ENCODE data around the gene C16orf92.
A peak's percentile ranks its signal among the peaks of the same experiment; 100 is the strongest.

C16orf92 gene, protein sequence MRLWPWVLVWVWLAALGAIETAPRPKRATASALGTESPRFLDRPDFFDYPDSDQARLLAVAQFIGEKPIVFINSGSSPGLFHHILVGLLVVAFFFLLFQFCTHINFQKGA

DNA sequence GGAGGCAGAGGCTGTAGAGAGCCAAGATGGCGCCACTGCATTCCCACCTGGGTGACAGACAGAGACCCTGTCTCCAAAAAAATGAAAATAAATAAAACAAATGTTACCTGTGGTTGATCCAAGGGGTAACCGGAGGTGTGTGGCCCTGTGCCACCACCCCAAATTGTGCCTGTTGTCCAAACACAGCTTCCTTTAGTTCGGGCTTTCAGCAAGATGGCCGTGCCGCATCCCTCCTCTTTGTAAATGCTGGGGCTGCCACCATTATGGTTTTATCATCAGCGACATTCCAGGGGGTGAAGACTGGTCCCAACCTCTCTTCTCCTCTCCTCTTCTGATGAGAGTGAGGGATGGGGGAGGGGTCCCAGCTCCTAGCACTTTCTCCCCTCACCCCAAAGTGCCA lies at the start of gene C16orf92:
TSS of gene C16orf92 (plus strand) at position 312 of the 400 bp plus-strand sequence. CDS start 143 bp downstream, outside the sequence.
- DNase-seq = no peak

DNA sequence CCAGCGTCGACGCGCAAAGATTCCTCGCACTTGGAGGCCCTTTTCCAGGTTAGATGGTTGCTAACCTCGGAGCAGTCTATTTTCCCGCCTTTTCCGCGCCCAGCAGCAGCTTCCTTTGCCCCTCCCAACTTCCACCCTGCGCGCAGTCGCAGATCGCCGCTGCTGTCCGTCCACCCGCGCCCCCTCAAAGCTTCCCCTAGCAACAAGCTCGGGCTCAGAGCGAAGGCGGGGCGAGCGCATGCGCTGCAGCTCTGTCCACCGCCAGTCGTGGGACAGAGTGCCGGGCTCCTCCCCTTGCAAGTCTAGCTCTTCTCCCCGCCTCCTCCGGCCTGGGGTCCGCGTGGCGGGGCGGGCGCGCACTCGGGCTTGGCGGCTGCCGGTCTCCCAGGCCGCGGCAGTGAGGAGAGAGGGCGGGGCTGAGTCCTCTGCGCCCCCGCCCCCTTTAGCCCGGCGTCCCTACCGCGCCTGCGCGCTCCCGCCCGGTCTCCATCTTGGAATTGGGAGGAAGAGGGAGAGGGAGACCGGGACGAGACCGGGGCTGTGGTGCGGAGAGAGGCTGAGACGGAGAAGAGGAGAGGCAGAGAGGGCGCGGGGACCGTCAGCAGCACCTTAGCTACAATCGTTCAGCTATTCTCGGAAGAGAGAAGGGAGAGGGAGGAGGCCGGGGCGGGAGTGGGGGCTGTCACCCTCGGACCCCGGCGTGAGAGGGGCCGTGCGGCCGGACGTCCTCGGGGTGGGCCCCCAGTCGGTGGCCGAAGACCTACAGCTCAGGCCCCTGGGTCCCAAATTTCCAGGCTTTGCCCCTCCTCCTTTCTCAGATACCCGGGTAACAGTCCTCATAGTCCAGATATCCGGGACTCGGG lies 49.4 kb upstream of the C16orf92 start, which contains the start of gene TAOK2:
TSS of gene TAOK2 (plus strand) at position 485 of the 863 bp plus-strand sequence. CDS start 3,905 bp downstream, outside the sequence.
- peak; percentile 95 for DNase-seq

DNA sequence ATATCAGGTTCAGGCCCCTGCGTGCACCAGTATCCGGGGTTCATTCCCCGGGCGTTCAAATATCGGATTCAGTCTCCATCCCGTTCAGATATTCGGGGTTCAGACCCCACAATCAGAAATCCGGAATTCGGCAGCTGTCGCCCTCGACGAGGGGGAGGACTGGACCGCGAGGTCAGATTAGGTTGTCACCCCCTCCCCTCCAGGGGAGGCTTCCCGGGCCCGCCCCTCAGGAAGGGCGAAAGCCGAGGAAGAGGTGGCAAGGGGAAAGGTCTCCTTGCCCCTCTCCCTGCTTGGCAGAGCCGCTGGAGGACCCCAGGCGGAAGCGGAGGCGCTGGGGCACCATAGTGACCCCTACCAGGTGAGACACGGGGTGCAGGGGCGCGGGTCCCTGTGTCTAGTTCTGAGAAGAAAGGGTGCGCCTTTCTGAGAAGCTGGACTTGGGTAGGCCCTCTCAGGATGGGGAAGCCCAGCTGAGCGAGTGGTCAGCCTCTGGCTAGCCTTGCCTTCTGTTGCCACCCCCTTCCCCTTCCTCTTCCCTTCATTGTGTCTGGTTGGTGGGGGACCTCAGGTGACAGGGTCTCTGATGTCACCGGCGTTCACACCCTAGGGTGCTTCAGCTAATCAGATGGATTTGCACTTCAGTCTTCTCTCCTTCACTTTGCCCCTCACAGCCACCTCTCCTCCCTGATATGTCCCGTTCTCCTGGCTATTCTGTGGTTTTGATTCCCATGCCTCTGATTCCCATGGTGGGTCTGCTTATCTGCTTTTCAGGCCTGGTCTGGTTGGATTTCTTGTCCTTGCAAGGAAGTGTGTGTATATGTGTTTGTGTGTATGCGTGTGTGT lies 48.5 kb upstream of the C16orf92 start:
- DNase-seq = no peak

DNA sequence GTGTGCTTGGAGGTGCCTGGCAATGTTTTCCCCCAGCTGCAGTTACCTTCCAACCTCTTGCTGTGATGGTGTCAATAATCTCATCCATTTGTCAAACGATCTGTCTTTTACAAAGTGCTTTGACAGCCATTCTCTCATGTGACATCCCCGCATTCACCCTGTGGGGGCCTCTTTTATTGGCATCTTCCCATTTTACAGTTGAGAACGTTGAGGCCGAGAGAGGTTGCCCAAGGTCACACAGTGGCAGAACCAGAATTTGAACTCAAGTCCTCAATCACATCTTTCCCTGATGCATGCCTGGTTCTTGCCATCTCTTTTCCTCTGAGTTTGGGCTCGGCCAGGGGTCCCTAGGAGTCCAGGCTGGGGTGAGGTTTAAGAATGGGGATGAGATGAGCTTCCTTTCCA lies 47.9 kb upstream of the C16orf92 start:
- DNase-seq = no peak

DNA sequence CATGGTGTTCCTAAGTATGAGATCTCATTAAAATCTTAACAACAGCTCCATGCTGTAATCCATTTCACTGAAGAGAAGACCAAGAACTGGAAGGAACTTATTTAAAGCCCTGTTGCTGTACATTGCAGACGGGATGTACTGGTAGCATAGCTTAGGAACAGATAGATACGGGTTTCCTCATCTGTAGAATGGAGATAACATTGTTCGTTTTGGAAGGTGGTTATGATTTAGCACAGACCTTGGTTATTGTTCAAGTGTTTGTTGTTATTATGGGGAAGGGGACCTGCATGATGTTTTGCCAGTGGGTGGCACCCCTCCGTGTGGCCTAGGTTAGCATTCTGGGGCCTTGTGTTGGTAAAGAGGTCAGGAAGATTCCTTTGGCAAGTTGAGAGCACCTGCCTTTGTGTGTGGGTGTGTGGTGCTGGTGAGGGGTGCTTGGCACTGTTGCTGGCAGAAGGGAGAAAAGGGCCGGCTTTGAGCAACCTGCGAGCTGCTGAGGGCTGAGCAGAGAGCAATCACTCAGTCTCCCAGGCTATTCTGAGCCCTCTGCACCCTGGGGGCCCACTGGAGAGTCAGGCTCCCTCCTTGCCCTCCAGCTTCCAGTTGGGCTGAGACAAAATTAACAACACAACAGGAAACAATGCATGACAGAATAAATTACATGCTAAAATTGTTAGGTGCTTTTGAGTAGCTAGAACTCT lies 47.0 kb upstream of the C16orf92 start:
- DNase-seq = no peak

DNA sequence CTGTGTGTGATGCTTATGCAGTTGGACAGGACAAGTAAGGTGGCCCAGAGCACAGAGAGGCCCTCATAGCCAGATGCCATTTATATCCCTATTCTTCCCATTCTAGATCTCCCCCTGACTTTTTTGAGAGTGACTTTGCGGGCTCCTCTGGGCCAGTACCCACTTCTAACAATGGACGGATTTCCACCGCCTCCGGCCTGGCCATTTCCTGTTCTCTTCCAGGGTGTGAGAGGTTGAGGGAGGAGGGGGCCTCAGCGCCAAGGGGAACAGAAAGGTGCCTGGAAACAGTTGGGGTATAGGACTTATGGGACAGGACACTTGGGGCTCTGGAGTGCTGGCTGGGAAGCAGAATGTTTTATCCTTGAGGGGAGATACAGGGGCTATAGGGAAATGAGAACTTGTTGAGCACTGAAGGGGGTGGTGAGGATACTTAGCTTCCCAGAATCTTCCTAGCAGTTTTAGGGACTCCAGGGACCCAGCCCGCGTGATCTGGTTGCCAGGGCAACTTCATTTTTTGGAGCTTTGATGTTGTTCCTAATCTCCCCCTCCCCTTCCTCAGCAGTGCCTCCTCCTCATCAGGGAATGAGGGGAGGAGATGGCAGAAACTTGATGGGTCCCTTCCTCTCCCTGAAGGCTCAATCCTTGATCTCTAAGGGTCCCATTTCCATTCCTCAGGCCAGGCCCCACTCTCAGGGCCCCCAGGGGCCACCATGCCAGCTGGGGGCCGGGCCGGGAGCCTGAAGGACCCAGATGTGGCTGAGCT lies 45.8 kb upstream of the C16orf92 start:
- no peak for DNase-seq

DNA sequence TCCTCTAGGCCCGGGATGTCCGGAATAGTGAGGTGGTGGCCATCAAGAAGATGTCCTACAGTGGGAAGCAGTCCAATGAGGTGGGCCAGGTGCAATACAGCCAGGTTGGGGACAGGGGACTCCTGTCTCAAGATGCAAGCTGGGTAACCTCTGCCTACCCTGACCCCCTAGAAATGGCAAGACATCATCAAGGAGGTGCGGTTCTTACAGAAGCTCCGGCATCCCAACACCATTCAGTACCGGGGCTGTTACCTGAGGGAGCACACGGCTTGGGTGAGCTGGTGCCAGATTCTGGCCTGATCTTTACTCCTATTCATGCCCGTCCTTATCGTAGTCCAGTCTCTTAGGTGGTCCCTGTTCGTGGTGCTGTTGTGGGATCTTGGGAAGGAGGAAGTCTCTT lies 44.9 kb upstream of the C16orf92 start:
- DNase-seq = no peak

DNA sequence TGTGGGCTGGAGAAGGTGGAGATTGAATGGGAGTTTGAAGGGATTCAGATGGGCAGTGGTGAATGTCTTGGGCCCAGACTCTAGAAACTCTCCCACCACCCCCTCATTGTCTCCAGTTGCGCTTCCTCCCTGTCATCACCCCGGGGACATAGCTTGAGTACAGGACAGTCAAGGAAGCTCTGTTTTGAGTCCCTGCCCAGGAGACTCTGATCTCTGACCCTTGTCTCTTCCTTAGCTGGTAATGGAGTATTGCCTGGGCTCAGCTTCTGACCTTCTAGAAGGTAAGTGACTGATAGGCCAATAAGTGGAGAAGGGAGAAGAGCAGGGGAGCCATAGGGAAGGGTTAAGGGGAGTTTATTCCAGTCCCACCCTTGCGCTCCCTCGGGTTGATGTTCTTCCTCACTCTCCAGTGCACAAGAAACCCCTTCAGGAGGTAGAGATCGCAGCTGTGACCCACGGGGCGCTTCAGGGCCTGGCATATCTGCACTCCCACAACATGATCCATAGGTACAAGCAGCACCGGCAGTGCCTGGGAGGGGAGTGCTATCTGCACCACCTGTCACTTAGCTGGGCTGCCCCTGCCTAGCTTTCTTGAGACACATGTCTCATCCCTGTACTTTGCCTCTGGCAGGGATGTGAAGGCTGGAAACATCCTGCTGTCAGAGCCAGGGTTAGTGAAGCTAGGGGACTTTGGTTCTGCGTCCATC lies 44.3 kb upstream of the C16orf92 start:
- DNase-seq = no peak

DNA sequence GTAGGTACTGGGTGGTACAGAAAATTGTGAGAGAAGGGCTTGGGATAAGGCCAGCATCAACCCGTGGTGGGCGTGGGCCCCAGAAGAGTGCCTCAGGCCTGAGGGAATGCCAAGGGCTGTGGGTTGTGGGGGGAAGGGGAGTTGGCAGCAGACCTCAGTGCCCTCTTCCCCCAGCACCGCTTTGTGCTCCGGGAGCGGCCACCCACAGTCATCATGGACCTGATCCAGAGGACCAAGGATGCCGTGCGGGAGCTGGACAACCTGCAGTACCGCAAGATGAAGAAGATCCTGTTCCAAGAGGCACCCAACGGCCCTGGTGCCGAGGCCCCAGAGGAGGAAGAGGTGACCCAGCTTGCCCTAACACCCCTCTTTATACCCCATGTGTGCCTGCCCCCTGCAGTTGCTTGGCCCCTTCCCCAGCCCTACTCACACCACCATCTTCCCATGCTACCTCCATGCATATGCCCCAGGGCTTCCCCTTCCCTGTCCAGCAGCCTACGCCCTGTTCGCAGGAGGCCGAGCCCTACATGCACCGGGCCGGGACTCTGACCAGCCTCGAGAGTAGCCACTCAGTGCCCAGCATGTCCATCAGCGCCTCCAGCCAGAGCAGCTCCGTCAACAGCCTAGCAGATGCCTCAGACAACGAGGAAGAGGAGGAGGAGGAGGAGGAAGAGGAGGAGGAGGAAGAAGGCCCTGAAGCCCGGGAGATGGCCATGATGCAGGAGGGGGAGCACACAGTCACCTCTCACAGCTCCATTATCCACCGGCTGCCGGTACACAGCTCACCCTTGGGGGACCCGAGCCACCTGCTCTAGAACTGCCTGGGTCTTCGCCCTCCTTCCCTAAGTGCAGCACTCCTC lies 40.2 kb upstream of the C16orf92 start:
- DNase-seq = no peak

DNA sequence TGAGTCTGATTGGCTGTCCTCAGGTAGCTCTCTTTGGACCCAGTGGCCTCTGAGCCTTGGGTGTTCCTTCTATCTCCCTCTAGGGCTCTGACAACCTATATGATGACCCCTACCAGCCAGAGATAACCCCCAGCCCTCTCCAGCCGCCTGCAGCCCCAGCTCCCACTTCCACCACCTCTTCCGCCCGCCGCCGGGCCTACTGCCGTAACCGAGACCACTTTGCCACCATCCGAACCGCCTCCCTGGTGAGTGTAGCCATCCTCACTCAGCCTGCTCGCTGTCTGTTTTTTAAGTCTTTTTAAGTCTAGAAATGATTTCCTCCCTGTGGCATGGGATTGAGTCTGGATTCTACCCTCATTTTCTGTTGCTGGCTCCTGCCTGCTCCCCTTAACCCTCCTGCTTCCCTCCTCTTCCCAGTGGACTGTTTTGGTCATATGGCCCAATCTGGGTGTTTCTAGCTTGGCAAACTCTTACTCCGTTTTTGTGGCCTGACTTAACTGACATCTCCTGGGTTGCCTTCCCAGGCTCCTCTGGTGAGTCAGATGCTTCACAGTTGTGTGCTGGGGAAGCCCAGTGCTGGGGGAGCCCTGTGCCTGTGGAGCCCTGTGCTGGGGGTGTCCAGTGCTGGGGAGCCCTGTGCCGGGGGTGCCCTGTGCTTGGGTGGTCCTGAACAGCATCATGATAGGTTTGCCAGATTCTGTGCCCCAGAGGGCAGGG lies 39.4 kb upstream of the C16orf92 start:
- DNase-seq = no peak

DNA sequence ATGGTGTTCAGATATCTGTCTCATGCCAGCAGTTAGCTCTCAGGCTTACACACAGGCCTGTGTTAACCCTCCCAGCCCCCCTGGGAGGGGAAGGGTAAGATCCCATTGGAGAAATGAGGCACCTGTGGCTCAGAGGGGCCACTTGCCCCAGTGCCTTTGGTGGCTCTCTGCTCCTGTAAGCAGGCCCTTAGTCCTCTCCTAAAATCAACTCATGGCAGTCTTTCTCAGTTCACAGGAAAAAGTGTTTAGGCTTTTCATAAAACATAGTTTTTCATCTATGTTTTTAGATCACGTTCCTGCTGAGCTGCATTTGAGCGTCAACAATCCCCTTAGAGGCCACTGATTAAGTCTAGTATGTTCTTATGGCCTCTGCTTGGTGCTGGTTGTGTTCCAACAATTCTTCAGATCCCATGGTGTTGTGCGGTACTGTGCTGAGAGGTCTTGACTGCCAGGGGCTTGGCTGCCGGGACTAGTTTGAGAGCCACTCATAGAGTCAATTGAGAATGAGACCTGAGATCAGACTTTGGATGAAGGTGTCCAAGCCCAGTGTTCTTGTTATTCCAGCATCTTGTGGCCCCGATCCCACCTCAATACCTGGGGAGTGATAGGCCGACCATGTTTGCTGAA lies 38.7 kb upstream of the C16orf92 start:
- DNase-seq = no peak

DNA sequence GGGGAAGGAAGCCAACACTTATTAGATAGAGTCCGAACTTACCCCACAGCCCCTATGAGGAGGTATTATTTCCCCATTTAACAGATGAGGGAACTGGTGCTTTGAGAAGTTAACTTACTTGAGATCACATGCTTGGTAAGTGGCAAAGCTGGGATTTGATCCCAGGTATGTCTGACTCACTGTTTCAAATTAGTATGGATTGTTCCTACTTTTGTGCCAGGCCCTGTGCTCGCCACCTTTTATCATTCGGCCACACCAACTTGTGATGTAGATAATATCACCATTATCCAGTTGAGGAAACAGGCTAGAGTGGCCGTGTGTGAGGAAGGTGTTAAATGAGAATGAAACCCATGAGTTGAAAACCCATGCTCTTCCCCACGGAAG lies 38.2 kb upstream of the C16orf92 start:
- DNase-seq = no peak

DNA sequence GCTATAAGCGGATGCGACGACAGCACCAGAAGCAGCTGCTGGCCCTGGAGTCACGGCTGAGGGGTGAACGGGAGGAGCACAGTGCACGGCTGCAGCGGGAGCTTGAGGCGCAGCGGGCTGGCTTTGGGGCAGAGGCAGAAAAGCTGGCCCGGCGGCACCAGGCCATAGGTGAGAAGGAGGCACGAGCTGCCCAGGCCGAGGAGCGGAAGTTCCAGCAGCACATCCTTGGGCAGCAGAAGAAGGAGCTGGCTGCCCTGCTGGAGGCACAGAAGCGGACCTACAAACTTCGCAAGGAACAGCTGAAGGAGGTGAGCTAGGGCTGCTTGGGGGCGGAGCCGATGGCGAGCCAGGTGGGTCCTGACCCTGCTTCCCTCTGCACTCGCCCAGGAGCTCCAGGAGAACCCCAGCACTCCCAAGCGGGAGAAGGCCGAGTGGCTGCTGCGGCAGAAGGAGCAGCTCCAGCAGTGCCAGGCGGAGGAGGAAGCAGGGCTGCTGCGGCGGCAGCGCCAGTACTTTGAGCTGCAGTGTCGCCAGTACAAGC lies 37.7 kb upstream of the C16orf92 start:
- DNase-seq = no peak

DNA sequence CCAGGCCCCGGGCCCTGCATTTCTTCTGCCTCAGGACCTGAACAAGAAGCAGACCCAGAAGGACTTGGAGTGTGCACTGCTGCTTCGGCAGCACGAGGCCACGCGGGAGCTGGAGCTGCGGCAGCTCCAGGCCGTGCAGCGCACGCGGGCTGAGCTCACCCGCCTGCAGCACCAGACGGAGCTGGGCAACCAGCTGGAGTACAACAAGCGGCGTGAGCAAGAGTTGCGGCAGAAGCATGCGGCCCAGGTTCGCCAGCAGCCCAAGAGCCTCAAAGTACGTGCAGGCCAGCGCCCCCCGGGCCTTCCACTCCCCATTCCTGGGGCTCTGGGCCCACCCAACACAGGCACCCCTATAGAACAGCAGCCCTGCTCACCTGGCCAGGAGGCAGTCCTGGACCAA lies 36.8 kb upstream of the C16orf92 start:
- no peak for DNase-seq

DNA sequence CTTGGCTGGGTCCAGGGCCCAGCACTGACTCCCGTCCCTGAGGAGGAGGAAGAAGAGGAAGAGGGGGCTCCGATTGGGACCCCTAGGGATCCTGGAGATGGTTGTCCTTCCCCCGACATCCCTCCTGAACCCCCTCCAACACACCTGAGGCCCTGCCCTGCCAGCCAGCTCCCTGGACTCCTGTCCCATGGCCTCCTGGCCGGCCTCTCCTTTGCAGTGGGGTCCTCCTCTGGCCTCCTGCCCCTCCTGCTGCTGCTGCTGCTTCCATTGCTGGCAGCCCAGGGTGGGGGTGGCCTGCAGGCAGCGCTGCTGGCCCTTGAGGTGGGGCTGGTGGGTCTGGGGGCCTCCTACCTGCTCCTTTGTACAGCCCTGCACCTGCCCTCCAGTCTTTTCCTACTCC lies 36.1 kb upstream of the C16orf92 start:
- DNase-seq = no peak

DNA sequence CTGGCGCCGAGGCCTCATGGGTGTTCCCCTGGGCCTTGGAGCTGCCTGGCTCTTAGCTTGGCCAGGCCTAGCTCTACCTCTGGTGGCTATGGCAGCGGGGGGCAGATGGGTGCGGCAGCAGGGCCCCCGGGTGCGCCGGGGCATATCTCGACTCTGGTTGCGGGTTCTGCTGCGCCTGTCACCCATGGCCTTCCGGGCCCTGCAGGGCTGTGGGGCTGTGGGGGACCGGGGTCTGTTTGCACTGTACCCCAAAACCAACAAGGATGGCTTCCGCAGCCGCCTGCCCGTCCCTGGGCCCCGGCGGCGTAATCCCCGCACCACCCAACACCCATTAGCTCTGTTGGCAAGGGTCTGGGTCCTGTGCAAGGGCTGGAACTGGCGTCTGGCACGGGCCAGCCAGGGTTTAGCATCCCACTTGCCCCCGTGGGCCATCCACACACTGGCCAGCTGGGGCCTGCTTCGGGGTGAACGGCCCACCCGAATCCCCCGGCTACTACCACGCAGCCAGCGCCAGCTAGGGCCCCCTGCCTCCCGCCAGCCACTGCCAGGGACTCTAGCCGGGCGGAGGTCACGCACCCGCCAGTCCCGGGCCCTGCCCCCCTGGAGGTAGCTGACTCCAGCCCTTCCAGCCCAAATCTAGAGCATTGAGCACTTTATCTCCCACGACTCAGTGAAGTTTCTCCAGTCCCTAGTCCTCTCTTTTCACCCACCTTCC lies 35.5 kb upstream of the C16orf92 start:
- no peak for DNase-seq

DNA sequence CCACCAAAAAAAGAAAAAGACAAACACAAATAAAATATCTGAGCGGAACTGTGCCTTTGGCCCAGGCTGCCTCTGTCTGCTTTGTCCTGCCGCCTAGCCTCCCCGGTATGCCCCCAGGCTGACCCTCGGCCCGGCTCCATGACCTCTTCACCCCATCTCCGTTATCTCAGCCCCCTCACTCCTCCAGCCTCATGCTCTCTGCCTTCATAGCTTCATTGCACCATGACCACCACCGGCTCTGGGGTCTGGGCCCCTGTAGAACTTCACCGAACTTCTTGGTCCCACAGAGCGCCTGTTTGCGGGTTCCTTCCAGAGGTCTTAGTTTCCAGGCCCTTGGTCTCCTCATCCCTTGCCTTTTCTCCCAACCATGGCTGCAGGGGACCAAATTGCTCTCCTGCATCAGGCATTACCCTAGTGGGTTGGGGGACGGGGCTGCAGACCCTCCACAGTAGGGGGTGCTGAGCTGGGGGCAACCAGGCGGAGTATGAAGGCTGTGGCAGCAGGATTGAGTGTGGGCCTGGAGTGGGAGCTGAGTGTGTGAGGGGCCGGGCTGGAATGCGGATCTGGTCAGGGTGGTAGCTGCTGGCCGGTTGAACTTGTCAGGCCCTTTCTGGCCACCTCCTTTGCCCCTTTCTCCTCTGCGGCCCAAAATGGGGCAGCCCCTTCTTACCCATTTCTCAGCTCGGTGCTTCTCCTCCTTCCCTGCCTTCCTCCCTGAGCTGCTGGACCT lies 34.5 kb upstream of the C16orf92 start:
- no peak for DNase-seq
